HG03460 (cell line): ENCODE measurements around the gene SPEG.

Source experiments
- ATAC-seq: cut with Tn5 transposase; IDR thresholded peaks from one replicate; pipeline ENCODE4 v1.9.1; 2021; ENCODE audit not compliant: unreplicated experiment

The SPEG gene

DNA sequence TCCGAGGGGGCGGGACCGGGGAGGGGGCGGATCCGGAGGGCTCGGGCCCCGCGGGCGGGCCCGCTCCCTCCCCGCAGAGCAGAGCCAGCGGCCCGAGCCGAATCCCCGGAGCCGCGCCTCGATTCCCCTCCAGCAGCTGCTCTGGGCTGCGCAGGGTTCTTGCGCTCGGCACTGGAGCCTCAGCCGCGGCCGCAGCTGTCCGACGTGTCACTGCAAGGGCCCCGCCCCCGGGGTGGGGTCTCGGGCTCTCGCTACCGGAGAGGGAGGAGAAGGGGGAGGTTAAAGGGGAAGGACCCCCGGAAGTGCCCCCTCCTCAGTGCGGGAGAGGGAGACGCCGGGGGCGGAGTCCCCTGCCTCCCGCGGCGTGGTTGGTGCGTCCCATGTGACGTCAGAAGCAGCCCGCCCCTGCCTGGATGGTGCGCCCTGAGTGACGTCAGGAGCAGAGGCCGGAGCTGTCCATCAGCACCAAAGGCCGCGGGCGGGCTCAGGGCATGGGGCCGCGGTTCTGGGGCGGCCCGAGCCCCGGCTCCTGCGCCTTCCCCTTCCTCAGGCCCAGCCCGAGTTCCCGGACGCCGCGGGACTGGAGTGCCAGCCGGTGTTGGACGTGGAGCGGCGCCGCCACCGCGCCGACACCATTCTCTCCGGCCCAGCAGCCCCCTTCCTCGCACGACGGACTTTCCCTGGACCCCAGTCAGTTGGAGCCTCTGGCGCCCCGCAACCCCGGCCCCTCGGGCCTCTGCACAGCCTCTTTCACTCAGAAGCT lies 109.1 kb downstream of the SPEG start, which contains the start of the genes CHPF and TMEM198:
Gene CHPF (minus strand): TSS at position 214 of the 763 bp plus-strand sequence. CDS start 271 bp downstream, outside the sequence.
Gene TMEM198 (plus strand): TSS at position 433 of the 763 bp plus-strand sequence. CDS start 700 bp downstream, outside the sequence.
- peak; percentile 77 for ATAC-seq

DNA sequence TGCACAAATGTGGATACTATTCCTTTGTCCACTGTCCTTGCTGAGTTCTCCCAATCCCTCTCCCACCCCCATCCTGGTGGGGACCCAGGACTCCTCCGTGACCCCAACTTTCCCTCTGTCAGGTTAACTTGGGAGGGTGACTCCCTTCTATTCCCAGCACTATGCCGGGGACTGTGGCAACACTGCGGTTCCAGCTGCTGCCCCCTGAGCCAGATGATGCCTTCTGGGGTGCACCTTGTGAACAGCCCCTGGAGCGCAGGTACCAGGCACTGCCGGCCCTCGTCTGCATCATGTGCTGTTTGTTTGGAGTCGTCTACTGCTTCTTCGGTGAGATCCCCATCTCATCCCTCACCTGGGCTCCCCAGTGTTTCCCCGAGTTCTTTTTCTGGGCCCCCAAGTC lies 109.9 kb downstream of the SPEG start:
- ATAC-seq, result no peak

DNA sequence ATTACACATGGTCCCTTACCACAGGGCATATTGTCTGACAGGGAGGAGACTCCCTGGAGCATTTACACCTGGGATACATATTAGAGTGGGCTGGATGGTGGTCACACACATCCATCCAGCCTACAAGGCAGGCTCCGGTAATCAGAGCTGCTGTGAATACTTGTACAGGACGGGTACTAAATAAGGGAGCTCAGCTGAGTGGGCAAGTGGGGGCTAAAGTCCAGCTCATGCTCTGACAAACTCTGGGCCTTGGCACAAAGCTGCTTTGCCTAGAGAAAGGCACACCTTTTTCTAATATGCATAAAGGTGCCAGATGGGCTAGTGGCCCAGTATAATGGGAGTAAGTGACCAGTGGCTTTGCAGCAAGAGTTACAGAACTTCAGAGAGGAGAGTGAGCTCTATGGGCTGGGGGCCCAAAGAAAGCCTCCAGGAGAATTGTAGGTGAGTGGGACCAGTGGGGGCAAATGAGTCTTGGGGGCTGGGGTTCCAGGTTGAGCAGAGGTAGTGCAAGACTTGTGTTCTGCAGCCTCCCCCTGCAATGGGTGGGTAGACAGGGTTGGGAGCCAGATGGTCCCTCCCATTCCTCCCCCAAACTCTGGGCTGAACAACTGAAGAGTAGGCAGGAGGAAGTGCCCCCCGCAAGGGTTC lies 110.8 kb downstream of the SPEG start:
- no peak for ATAC-seq

- ATAC-seq, result no peak
Measured at GRCh38 chr2:219545943-219546352, 111.3 kb downstream of the SPEG start.

- ATAC-seq, result no peak
Measured at GRCh38 chr2:219547621-219548020, 113.0 kb downstream of the SPEG start.
